Kasumi-1 (cell line): ENCODE results near the gene NUDT3.
"Not testable (repeated sequence)": the region's sequence is repeated elsewhere in the genome, so short reads cannot be mapped to it uniquely, and the experiment has no call there.

Experiments used
- DNase-seq, 2 experiments: peaks; one replicate each; lab custom pipeline; 2025; lab: John Stamatoyannopoulos, UW

Gene NUDT3

GRCh38 chr6:34393191-34393965 is 909 bp upstream of the NUDT3 start:
- peak; percentile 71 to 79 for DNase-seq

GRCh38 chr6:34391786-34392496 is 528 bp downstream of the NUDT3 start:
- peak; percentile 22 to 46 for DNase-seq

- DNase-seq: no peak
Measured at GRCh38 chr6:34391473-34391785, 1.0 kb downstream of the NUDT3 start.

DNA sequence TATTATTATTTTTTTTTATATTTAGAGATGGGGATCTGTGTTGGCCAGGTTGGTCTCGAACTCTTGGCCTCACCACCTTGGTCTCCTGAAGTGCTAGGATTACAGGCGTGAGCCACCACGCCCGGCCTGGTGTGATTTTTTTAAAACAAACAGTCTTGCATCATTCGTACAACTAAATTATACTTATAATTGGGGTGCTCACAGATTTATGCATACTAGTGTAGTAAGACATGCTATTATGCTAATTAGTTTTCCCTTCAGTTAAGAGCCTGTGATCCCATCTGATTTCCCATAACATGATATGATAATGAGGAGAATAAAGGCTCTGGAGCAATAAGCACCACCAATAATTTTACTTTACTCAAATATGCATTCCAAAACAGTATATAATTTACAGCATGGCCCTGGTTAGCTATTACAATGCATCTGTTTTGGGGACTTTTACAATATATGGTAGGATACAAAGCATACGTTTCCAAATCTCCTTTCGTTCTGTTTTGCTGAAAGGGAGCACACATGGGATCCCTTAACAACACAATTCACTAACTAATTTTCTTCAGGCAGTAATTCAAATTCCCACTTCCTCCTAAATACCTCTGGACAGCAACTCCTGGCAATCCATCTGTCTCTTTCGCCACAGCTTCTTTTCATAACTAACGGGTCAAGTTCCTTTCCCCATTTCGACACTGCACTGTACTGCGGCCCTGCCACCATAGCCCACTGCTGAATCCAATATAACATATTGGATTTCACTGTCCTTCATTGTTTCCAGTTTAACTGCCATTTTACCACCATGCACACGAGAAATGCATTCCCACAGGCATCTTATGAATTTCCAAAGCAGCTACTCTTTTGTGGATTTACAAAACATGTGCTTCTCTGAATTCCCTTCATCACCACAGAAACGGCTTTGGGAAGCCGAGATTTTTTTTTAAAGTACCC is 1.7 kb downstream of the NUDT3 start:
- DNase-seq: peak; percentile 55 to 56

GRCh38 chr6:34389034-34389433 is 3.4 kb downstream of the NUDT3 start:
- peak; percentile 14 to 25 for DNase-seq

DNA sequence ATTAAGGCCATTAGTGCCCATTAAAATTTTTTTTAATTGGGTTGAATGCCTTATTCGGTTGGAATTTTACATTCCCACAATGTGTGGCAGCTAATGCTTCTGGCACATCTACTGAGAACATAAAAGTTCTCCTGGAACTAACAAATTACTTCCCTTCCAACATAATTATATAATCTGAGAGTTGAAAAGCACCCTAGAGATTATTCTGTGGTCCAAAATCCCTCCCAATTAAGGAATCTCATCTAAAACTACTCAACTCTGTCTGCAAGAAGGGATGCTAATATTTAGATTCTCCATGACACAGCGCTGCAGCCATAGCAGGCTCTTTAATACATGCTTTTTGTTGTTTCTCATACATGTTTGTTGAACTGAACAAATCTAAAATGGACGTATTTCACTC is 4.0 kb downstream of the NUDT3 start:
- DNase-seq: no peak

- DNase-seq: no peak
Measured at GRCh38 chr6:34386316-34387137, 5.9 kb downstream of the NUDT3 start.

DNA sequence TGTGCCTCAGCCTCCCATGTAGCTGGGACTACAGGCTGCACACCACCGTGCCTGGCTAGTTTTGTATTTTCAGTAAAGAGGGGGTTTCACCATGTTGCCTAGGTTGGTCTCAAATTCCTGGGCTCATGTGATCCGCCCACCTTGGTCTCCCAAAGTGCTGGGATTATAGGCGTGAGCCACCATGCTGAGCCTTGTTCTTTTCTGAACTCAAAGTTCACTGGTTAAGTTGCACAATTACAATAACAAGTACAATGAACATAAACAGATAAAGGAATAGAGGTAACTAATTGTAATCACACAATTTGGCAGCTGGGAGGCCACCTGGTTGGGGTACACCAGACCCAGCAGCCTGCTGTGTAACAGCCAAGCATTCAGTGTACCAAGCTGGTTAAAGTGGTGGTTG is 6.7 kb downstream of the NUDT3 start:
- no peak for DNase-seq

- no peak for DNase-seq
Measured at GRCh38 chr6:34384321-34385153, 7.9 kb downstream of the NUDT3 start.

DNA sequence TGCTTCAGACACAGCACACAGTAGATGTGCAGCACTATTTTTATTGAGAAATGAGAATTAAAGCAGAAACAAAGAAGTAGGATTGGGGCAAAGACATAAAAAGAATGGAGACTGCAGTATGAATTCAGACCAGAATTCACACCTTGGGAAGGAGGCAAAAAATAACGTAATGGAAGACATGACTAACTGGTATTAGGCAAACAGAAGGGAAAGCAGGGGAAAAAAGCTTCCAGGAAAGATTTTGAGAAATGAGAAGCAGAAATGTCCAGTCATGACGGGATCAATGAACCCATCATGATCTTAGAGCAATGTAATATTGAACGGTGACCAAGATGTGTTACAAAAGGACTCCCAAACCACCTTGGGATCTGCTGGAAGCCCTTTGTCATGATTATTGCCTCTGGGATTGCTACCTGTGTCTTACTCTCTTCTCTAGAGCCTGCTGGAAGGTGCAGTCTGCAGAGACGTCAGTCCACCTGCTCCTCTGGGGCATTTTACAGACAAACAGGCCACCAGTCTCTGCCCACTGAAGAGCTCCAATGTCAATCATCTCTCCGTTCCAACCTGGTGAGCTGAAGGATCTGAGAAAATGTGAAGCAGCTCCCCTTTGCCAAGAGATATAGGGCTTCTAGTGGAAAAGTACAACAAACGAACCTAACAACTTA is 8.7 kb downstream of the NUDT3 start:
- no peak for DNase-seq

GRCh38 chr6:34383161-34383631 is 9.3 kb downstream of the NUDT3 start:
- DNase-seq: no peak

DNA sequence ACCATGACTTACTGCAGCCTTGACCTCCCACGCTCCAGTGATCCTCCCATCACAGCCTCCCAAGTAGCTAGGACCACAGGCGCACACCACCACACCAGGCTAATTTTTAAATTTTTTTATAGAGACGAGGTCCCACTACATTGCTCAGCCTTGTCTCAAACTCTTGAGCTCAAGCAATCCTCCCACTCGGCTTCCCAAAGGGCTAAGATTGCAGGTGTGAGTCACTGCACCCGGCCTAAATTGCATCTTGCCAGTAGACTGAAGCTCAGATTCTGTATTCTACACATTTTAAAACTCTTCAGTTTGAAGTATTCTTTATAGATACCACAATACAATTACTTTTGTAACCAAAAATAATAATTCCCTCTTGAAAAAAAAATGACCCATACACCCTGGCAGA is 11.4 kb downstream of the NUDT3 start:
- DNase-seq: no peak

DNA sequence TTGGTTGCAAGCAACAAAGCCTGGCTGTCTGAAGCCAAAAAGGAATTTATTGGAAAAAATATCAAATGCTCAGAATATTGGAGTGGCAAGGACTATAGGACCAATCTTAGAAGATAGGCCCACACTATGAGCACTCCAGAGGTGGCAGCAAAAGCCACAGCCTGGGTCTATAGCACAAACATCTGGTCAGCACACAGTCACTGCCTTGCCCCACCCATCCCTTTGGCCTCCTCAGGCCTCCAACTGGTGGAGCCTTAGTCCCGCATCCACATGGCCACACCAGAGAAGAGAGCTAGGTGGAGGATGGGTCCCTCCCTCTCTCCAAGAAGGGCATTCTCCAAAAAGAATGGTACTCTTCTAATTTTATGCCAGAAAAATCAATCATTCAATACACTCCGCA is 14.0 kb downstream of the NUDT3 start:
- DNase-seq: no peak

- no peak for DNase-seq
Measured at GRCh38 chr6:34377984-34378383, 14.5 kb downstream of the NUDT3 start.

GRCh38 chr6:34377571-34377970 is 14.9 kb downstream of the NUDT3 start:
- DNase-seq: not testable (repeated sequence)

DNA sequence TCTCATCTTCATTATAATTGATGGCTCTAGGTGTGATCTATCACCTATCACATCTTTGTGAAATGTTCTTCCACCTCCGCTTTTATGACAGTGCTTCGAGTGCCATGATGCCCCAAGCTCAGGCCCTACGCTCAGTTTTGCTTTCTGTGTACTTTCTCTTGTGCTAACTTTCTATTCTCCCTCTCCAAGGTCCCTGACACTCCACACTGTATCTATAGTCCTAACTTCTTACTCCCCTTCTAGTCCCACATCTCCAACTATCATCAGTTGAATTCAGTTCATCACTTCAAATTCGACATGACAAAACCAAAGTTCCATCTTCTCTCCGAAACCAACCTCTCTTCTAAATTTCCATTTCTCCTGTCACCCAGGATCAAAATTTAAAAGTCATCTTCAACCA is 16.6 kb downstream of the NUDT3 start:
- DNase-seq: no peak

GRCh38 chr6:34374508-34374907 is 18.0 kb downstream of the NUDT3 start:
- no peak for DNase-seq

- DNase-seq: peak; percentile 63 to 70
Measured at GRCh38 chr6:34374069-34374468, 18.4 kb downstream of the NUDT3 start.

DNA sequence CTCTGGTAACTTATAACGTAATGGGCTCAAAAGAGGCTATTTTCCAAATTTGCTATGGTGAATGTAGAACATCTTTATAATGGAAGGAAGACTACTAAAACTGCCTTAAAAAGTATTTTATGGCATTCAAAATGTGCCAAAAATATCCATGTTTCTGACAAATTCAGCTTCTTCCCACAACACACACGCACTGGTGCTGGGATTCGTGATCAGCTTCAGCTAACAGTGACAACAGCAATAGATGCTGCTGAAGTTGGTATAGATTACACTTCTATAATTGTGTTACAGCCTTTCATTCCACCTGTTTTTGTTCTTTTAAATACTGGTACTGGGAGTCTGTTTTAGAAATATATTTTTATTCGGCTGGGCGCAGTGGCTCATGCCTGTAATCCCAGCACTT is 19.0 kb downstream of the NUDT3 start:
- no peak for DNase-seq

DNA sequence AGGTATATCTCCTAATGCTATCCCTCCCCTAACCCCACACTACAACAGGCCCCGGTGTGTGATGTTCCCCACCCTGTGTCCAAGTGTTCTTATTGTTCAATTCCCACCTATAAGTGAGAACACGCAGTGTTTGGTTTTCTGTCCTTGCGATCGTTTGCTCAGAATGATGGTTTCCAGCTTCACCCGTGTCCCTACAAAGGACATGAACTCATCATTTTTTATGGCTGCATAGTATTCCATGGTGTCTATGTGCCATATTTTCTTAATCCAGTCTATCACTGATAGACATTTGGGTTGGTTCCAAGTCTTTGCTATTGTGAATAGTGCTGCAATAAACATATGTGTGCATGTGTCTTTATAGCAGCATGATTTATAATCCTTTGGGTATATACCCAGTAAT is 20.6 kb downstream of the NUDT3 start:
- DNase-seq: not testable (repeated sequence)
